VCaP (cell line): Measurements from ENCODE around the gene NEO1.
"Not testable (repeated sequence)": the region's sequence is repeated elsewhere in the genome, so short reads cannot be mapped to it uniquely, and the experiment has no call there.

Source experiments
- H3K27ac ChIP-seq: fragments of 450-650 bp; 2 replicates; pipeline ENCODE4 v1.5.1; 2017
- TF ChIP-seq, protein P1 (sequence below): fragments of 450-650 bp; conservative IDR thresholded peaks from 2 replicates; pipeline ENCODE4 v1.5.1; 2017; ENCODE audit warnings: mild to moderate bottlenecking, moderate library complexity

The NEO1 gene

DNA sequence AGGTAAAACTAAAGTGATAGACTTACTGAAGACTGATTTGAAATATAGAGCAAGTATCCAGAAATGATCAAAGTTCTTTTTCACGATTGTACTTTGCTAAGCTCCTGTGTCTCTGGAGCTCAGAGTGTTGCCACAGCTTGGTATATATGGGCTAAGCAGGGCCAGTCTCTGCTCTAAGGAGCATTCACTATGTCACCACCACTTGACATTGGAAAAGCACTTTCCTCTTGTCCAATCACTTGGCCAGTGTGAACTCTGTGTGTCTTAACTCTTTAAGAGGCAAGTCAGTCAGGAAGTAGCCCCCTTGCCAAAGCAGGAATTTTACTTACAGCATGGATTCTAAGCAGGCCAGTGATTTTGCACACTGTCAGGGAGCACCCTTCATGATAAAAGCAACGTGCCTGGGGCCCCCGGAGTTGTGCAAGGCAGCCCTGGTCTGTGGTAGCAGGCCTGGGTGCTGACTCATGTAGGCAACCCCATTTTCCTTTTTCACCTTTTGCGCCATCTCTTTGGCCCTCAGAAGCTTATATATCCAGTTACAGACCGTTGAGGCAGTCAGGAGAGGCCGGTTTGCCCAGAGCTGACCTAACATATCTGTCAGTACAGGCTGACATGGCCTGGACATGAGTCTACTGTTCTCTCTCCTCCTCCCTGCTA is 243.5 kb downstream of the NEO1 start:
- H3K27ac ChIP-seq, result no peak overlapping the region
- TF ChIP-seq, protein P1, sequence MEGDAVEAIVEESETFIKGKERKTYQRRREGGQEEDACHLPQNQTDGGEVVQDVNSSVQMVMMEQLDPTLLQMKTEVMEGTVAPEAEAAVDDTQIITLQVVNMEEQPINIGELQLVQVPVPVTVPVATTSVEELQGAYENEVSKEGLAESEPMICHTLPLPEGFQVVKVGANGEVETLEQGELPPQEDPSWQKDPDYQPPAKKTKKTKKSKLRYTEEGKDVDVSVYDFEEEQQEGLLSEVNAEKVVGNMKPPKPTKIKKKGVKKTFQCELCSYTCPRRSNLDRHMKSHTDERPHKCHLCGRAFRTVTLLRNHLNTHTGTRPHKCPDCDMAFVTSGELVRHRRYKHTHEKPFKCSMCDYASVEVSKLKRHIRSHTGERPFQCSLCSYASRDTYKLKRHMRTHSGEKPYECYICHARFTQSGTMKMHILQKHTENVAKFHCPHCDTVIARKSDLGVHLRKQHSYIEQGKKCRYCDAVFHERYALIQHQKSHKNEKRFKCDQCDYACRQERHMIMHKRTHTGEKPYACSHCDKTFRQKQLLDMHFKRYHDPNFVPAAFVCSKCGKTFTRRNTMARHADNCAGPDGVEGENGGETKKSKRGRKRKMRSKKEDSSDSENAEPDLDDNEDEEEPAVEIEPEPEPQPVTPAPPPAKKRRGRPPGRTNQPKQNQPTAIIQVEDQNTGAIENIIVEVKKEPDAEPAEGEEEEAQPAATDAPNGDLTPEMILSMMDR, result no peak

DNA sequence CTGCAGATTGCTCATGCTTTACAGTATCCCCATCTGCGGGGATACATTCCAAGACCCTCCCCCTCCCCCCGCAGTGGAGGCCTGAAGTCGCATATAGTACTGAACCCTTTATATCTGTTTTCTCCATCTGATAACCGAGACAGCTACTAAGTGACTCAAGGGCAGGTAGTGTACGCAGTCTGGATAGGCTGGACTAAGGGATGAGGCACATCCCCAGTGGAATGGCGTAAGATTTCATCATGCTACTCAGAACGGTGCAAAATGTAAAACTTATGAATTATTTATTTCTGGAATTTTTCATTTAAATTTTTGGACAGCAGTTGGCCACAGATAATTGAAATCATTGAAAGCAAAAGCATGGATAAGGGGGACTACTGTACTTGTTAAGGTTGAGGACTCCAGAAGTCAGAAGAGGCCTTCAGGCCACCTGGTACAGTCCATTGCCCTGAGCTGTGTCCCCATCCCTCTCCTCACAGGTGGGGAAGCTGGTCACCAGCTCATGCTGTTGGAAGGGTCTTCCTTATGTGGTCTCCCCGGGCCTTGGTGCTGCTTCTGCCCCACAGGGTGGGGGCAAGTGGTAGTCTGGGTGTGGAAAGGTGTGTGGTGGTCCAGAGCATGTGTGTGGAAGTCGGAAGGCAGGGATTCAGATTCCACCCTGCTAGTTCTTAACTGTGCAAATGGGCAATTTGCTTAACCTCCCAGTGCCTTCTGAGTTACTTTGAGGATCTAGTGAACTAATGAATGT is 244.5 kb downstream of the NEO1 start:
- no peak overlapping the region for H3K27ac ChIP-seq

DNA sequence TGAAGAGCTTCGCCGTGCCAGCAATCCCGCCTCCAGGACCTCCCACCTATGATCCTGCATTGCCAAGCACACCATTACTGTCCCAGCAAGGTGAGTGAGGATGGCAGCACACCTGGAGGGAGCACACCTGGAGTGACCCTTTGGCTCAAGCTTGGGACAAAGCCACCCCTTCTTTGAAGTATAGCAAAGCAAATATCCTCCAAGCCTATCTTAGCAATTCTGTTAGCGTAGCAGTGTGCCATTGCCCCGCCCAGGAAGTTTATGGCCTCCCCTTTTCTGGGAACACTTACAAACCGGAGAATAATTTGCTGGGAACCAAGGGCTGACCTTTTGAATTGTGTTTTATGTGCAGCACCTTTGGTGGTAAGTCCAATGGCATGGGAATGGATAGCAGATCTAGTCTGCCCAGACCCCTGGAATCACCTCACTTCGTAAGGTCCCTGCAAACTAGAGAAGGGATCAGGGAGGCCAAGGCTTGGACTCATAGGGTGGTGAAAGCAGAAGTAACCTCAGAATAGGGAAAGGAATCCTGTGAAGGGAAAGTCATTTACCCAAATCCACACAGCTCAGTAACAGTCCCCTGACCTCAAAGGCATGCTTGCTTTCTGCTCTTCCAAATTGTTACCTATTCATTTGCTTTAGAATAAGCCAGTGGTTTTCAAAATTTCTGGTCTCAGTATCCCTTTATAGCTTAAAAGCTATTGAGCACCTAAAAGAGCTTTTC is 246.4 kb downstream of the NEO1 start:
- no peak overlapping the region for H3K27ac ChIP-seq
- TF ChIP-seq, protein P1, result no peak

More for the DNA sequence above, 244.5 kb downstream of the NEO1 start:
- TF ChIP-seq, protein P1, result no peak

DNA sequence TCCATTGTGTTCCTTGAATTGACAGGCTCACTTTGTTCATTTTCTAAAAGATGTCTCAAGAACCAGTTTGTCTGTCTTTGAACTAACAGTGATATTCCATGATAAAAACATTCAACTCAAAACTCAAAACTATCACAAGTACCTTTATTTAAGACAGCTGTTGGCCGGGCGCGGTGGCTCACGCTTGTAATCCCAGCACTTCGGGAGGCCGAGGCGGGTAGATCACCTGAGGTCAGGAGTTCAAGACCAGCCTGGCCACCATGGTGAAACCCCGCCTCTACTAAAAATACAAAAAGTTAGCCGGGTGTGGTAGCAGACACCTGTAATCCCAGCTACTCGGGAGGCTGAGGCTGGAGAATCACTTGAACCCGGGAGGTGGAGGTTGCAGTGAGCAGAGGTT is 248.0 kb downstream of the NEO1 start:
- not testable (repeated sequence) for H3K27ac ChIP-seq

DNA sequence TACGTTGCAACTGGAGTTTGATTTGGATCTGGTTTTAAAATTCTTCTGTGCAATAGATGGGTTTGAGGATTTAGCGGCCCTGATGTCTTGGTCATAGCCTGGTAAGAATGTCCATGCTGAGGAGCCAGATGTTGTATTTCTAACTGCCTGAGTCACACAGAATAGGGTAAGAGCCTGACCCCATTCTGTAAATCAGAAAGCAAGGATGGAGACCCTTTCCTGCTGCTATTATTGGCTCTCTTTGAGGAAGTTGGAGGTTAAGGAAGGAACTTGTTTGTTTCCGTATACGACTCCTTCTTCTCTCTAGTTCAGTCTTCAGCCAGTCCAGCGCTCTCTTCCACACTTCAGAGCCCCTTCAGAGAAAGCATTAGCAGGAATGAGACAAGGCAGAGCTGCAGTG is 251.4 kb downstream of the NEO1 start:
- H3K27ac ChIP-seq, result no peak overlapping the region
- TF ChIP-seq, protein P1, result no peak

DNA sequence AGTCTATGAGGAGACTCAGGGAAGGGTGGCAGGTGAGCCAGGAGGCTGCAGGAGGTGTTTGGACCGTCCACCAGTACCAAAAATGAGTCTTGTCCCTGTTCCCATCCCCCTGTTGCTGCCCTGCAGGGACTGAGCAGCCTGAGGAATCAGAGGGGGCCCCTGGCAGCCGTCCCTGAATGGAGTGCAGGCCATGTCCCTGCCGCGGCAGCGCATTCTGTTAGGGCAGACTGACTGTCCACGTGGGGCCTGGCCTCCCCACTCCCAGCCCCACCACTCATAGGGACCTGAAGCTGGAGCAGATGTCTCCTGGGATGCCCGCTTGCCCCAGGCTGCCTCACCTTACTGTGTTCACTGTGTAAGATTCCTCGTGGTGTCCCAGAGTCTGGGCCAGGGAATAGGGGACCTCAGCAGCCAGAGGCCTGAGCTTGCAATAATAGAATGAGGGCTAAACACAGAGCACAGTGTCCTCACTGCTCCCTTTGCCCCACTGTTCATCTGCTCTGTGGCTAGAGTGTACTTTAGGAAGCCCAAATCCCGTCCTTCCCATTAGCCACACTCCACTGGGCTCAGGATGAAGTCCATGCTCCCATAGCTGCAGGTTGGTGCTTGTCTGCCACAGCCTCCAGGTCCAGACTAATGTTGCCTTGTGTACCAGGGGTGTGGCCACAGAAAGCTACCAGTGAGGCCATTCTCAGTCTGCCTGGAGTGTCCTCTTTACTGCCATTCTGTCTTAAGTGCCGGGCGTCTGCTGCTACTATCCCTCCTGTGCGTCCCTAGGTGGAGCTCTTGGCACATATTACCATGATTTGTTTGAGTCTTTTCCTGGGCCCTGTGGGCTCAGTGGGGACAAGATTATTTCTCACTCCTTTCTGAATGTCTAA is 253.3 kb downstream of the NEO1 start:
- TF ChIP-seq, protein P1, result peak; percentile 94
- no peak overlapping the region for H3K27ac ChIP-seq

DNA sequence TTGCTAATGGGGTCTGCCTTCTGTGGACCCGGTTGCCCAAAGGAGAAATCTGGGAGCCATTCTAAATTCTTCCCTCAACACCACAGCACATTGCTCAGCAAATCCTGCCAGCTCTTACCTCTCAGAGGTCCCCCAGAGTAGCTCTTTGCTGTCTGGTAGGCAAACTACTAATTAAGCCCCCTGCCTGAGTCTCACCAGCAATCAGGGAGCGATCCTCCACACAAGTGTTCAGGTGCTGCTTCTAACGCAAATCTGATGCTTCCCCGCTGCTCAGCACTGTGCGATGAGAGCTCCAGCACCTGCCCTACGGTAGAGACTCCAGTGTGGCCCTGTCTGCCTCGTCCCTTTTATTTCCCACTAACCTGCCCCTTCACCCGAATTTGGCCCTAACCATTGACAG is 256.0 kb downstream of the NEO1 start:
- TF ChIP-seq, protein P1, result no peak

More for the DNA sequence above, 256.0 kb downstream of the NEO1 start:
- no peak overlapping the region for H3K27ac ChIP-seq
